MCF 10A (cell line): ENCODE measurements around the gene C8A. TPM values are rescaled to one million over a fixed set of nuclear protein-coding genes. Genes with fewer than 3 reads are reported as not detected.

Experiments used
- BruUV-seq: library from RNA; stranded (reverse); fragments of 400-500 nt; replicated peaks from 2 replicates; lab custom pipeline; 2021; lab: Mats Ljungman, UMichigan
- CTCF ChIA-PET: fragments of 300-600 bp; sonication (Branson Sonifier 250); formaldehyde crosslinking; extraction: SDS; loops from one replicate; lab custom pipeline; 2021; ENCODE audit warnings: antibody characterized with exemption, inconsistent platforms; lab: Yijun Ruan, JAX
- POLR2A ChIA-PET: fragments of 300-600, 350-650 bp; sonication (Branson Sonifier 250); formaldehyde crosslinking; extraction: SDS; loops from one replicate; lab custom pipeline; 2020; ENCODE audit warnings: antibody characterized with exemption, inconsistent platforms; lab: Yijun Ruan, JAX
- DNase-seq: peaks from one replicate; pipeline ENCODE4 v3.0.0-alpha.2; 2018; ENCODE audit not compliant: unreplicated experiment
- H3K27ac Mint-ChIP-seq: one replicate; pipeline ENCODE4 v1.8.0; 2022; ENCODE audit warnings: mild to moderate bottlenecking, low read depth, mixed read lengths; ENCODE audit not compliant: unreplicated experiment
- H3K27me3 Mint-ChIP-seq: one replicate; pipeline ENCODE4 v1.8.0; 2022; ENCODE audit warnings: mixed read lengths; ENCODE audit not compliant: insufficient read depth, unreplicated experiment
- H3K36me3 Mint-ChIP-seq: one replicate; pipeline ENCODE4 v1.8.0; 2022; ENCODE audit warnings: mild to moderate bottlenecking, moderate library complexity, mixed read lengths; ENCODE audit not compliant: insufficient read depth, unreplicated experiment
- H3K4me1 Mint-ChIP-seq: one replicate; pipeline ENCODE4 v1.8.0; 2022; ENCODE audit warnings: mixed read lengths; ENCODE audit not compliant: insufficient read depth, unreplicated experiment
- H3K4me3 Mint-ChIP-seq: one replicate; pipeline ENCODE4 v1.8.0; 2022; ENCODE audit warnings: mild to moderate bottlenecking, moderate library complexity, mixed read lengths; ENCODE audit not compliant: unreplicated experiment
- H3K9me3 Mint-ChIP-seq: one replicate; pipeline ENCODE4 v1.8.0; 2022; ENCODE audit warnings: mixed read lengths; ENCODE audit not compliant: unreplicated experiment
- CTCF ChIP-seq: fragments of 200-600 bp; IDR thresholded peaks from one replicate; pipeline ENCODE4 v1.8.0; 2022; ENCODE audit warnings: antibody characterized with exemption, mild to moderate bottlenecking; ENCODE audit not compliant: unreplicated experiment
- intact Hi-C: fragments of 100-400 bp; cut with micrococcal nuclease; formaldehyde crosslinking; loops from 2 replicates; pipeline ENCODE4 v1.14.1; 2022
- total RNA-seq: library from RNA; stranded (reverse); gene quantifications from 2 replicates; pipeline ENCODE4 v1.2.3, GENCODE V29; 2022

Gene C8A
- total RNA-seq, 1 experiment from 2014 or later = not detected

- Mint-ChIP-seq H3K9me3 (no peaks in the 10 kb centered on the region), H3K27me3 (no peaks in the 10 kb centered on the region), H3K27ac (no peak overlapping the region), H3K4me3 (no peak overlapping the region), H3K36me3 (no peaks in the 10 kb centered on the region), H3K4me1 (no peaks in the 10 kb centered on the region)
- no peak for TF ChIP-seq CTCF
- ChIA-PET POLR2A (interaction anchor here (0.6 to 0.7 kb wide), 2 partner anchors 108 to 618 kb away, joined by 3 read pairs; no protein-coding TSS in a partner anchor), CTCF (interaction anchor here (0.7 to 1.3 kb wide), 2 partner anchors 8 to 1342 kb away, joined by 3 to 6 read pairs; no protein-coding TSS in a partner anchor)
- no TSS peak for BruUV-seq
- intact Hi-C loops = no loop called here
- DNase-seq = no peak
Observed at GRCh38 chr1:56904663-56905397, 50.2 kb downstream of the C8A start.

- BruUV-seq = no TSS peak
- intact Hi-C loops = no loop called here
- Mint-ChIP-seq H3K27ac (no peak overlapping the region), H3K4me3 (no peak overlapping the region), H3K4me1 (no peaks in the 10 kb centered on the region), H3K9me3 (no peaks in the 10 kb centered on the region), H3K27me3 (no peaks in the 10 kb centered on the region), H3K36me3 (no peaks in the 10 kb centered on the region)
- ChIA-PET CTCF (interaction anchor here (1.3 kb wide), 1 partner anchor 9 kb away, joined by 6 read pairs; no protein-coding TSS in a partner anchor), POLR2A (interaction anchor here (0.6 to 0.7 kb wide), 2 partner anchors 108 to 618 kb away, joined by 3 read pairs; no protein-coding TSS in a partner anchor)
- DNase-seq = no peak
- TF ChIP-seq CTCF = no peak
Observed at GRCh38 chr1:56905667-56906066, 51.1 kb downstream of the C8A start.

- intact Hi-C loops = no loop called here
- POLR2A ChIA-PET = no interaction called here
- H3K9me3 Mint-ChIP-seq = no peaks in the 10 kb centered on the region
- H3K4me1 Mint-ChIP-seq = no peaks in the 10 kb centered on the region
- no peaks in the 10 kb centered on the region for H3K27me3 Mint-ChIP-seq
- no peak for TF ChIP-seq CTCF
- H3K36me3 Mint-ChIP-seq = no peaks in the 10 kb centered on the region
- no peak overlapping the region for H3K4me3 Mint-ChIP-seq
- CTCF ChIA-PET = interaction anchor here (0.7 kb wide), 1 partner anchor 95 kb away, joined by 4 read pairs; no protein-coding TSS in a partner anchor
- no TSS peak for BruUV-seq
- H3K27ac Mint-ChIP-seq = no peak overlapping the region
- DNase-seq = peak; percentile 3
Observed at GRCh38 chr1:56908619-56909221, 54.1 kb downstream of the C8A start.

GRCh38 chr1:56910441-56910985, 55.9 kb downstream of the C8A start:
- Mint-ChIP-seq H3K27ac (no peak overlapping the region), H3K9me3 (no peaks in the 10 kb centered on the region)

More at GRCh38 chr1:56910441-56910985, 55.9 kb downstream of the C8A start:
- intact Hi-C loops = no loop called here
- ChIA-PET POLR2A (no interaction called here), CTCF (no interaction called here)
- Mint-ChIP-seq H3K27me3 (no peaks in the 10 kb centered on the region), H3K36me3 (no peaks in the 10 kb centered on the region), H3K4me1 (no peaks in the 10 kb centered on the region), H3K4me3 (no peak overlapping the region)
- no TSS peak for BruUV-seq
- TF ChIP-seq CTCF = no peak
- DNase-seq = no peak
